GM19035 (cell line): ENCODE measurements around the gene CDC42BPB.
"Not testable (repeated sequence)": the region's sequence is repeated elsewhere in the genome, so short reads cannot be mapped to it uniquely, and the experiment has no call there.

Experiments used
- ATAC-seq: cut with Tn5 transposase; IDR thresholded peaks from one replicate; pipeline ENCODE4 v1.9.1; 2021; ENCODE audit not compliant: unreplicated experiment

The CDC42BPB gene

DNA sequence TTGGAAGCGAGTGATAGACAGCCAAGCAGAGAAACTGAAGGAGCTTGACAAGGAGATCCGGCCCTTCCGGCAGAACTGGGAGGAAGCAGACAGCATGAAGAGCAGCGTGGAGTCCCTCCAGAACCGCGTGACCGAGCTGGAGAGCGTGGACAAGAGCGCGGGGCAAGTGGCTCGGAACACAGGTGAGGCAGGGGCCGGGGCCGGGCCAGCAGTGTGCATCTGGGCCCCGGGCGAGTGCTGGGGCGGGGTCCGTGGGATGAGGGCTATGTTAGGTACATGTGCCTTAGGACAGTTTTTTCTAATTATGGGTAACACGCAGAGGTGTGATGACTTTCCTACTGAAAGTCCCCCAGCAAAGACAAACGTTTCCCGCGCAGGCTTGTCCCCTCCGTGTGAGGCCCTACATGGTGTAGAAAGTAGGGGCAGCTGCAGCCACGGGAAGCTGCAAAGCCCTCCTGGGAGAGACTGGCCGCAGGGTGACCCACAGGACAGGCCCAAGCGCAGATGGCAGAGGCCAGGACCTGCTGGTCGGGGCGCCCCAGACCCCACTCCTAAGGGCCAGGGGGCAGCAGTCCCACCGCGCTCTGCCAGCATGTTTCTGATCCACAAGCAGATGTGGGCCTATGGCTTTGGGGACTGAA, 154.0 kb downstream of the CDC42BPB start:
- no peak for ATAC-seq

- ATAC-seq: no peak
These were observed 154.7 kb downstream of the CDC42BPB start for GRCh38 chr14:102902523-102903247.

- peak; percentile 11 for ATAC-seq
These were observed 155.3 kb downstream of the CDC42BPB start for GRCh38 chr14:102902086-102902485.

- peak; percentile 73 for ATAC-seq
These were observed 155.7 kb downstream of the CDC42BPB start for GRCh38 chr14:102901633-102902032.

DNA sequence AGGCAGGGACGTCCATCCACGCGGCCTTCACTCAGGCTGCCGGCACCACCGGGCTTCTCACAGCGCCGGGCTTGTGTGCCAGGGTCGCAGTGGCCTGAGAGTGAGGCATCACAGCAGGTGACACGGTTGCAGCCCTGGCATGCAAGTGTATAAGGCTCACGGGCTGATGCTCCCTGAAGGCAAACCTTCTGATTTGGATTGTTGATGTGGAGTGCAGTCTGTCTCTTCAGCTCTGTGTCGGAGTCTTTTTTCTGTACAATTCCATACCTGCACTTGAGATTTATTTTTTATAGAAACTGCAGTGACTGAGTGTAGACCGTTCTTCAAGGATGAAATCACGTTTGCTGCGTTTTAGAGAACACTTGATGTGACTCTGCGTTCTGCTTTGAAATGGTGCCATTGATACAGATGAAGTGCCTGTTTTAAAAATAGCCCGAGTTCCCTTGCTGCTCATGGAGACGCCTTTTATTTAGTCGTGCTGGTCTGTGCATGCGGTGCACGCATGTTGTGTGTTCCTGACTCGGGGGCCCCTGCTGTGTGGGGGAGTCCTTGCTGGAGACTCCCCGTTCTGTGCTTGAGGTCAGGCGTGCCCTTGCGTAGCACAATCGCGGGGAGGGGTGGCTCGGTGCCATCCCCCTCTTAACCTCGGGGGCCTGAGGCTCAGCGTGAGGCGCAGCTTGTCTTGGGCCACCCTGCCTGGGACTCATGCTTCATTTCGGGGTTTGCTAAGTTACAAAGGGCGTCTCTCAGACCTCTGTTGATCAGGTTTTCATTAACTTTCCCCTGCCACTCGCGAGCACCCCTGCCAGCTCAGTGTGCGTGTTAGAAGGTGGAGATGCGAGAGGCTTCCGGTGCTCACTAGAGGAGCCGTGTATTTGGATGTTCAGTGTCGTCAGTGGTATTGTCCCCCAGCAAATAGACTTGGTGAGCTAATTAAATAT, 156.4 kb downstream of the CDC42BPB start:
- ATAC-seq: peak; percentile 54

GRCh38 chr14:102899516-102899900, 157.8 kb downstream of the CDC42BPB start:
- ATAC-seq: no peak

- no peak for ATAC-seq
These were observed 158.4 kb downstream of the CDC42BPB start for GRCh38 chr14:102898776-102899515.

GRCh38 chr14:102898298-102898697, 159.1 kb downstream of the CDC42BPB start:
- no peak for ATAC-seq

DNA sequence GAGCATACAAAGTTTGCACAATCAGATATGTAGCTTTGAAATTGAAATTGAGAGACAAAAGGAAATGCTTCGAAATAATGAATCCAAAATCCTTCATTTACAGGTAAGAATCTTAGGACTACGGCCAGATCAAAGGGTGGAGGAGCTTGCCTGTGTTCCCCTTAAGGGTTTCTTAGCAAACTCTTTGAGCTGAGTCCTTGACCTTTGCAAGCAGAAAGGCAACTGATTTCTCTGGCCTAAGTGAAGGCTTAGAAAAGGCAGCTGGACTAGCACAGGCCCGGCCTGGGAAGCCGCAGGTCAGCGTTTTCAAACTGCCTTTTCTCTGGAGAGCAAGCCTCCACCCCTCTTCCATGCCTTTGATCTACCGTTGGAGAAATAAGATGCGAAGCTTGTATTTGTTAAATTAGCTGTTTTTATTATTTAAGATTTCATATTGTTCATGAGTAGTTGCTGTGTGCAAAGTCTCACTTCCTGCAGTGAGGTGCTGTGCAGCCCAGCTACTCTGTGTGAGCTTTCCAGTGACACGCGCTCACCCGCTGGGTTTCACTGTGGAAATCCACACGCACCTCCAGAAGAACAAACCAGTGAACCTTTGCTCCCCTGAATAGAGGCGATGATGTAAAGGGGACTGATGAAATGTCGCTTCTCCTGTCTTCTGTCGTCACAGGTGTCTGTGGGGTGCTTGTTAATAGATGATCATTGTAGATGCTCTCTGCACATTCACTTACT, 159.9 kb downstream of the CDC42BPB start:
- ATAC-seq: no peak

DNA sequence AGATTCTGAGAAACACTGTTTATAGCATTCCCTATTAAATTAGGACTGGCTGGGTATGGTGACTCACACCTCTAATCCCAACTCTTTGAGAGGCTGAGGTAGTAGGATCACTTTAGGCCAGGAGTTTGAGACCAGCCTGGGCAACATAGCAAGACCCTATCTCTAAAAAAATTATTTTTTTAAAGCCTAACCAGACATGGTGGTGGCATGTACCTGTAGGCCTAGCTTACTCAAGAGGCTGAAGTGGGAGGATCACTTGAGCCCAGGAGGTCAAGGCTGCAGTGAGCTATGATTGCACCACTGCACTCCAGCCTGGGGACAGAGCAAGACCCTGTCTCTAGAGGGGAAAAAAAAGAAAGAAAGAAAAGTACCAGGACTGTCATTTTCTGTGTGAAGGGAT, 160.6 kb downstream of the CDC42BPB start:
- not testable (repeated sequence) for ATAC-seq

DNA sequence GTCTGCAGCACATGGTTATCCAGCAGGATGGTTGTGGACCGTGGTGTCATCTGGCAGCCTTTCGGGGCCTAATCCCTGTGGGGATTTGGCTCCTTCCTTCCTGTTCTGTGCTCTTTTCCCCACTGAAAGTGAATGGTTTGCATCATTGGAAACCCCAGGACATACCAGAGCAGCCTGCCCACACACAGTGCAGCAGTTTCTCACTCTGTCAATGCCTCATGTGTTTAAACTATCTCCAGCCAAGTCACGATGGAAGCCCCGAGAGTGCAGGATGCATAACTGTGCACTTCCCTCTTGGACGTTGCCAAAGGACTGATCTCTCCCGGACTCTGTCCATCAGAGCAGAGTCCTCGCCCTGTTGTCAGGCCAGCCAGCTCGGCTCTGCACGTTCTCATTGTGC, 163.9 kb downstream of the CDC42BPB start:
- ATAC-seq: no peak

GRCh38 chr14:102892651-102893050, 164.7 kb downstream of the CDC42BPB start:
- ATAC-seq: no peak

DNA sequence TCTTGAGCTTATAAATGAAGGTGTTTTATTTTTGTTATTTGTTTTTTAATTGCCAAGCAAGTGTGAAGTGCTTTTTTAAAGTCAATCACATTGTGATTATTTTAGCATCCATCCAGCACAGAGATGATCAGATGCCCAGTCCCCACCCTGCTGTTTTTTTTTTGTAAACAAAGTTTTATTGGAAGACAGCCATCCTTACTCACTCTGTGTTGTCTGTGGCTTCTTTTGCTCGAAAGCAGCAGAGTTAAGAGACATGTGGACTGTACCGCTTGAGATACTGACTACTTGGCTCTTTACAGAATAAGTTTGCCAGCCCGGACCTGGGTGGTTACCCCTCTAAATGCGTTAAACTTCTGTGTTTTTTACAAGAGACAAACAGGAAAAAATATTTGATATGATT, 165.8 kb downstream of the CDC42BPB start:
- no peak for ATAC-seq

GRCh38 chr14:102891111-102891510, 166.2 kb downstream of the CDC42BPB start:
- ATAC-seq: no peak

- no peak for ATAC-seq
These were observed 167.7 kb downstream of the CDC42BPB start for GRCh38 chr14:102889615-102890014.

DNA sequence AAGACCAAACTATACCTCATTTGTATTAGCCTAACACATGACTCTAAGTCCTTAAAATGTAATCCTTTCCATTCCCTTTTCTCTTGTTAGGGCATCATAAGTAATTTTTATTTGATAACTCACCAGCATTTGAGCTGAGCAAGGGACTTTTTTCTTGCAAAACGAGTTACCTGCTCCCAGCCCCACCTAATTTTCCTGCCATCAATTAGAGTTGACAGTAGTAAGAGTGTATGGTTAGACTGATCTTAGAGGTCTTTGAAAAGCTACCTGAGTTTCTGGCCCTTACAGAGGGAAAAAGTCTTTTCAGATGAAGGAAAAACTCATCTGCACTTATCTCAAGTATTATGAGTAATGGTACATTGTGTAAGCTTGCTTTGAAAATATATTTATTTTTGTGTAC, 168.6 kb downstream of the CDC42BPB start:
- ATAC-seq: no peak

DNA sequence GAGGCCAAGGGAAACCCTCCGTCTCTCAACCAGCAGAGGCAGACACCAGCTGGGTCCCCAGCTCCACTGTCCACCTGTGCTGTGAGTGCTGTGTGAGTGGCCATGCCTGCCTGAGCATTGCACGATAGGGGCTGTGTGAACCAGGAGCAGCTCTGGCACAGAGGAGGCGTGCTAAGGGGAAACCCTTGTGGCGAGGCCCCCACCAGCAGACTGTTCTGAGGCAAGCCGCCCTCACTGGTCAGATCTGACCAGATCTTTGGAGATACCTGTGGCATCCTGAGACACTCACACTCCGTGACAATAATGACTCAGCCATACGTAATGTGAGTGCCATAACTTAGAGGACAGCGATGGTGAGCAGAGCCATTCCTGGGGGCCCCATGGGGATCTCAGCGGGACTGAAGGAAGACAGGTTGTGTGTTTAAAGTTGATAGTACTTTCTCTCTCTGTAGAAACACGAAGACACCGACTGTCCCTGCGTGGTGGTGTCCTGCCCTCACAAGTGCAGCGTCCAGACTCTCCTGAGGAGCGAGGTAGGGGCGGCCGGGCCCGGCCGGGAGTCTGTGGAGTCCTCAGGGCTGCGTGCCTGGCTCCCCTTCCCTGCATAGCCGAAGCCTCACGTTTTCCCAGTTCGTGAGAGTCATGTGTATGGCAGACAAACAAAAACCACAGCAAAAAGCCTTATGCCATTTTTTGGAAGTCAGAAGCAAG, 171.5 kb downstream of the CDC42BPB start:
- no peak for ATAC-seq

DNA sequence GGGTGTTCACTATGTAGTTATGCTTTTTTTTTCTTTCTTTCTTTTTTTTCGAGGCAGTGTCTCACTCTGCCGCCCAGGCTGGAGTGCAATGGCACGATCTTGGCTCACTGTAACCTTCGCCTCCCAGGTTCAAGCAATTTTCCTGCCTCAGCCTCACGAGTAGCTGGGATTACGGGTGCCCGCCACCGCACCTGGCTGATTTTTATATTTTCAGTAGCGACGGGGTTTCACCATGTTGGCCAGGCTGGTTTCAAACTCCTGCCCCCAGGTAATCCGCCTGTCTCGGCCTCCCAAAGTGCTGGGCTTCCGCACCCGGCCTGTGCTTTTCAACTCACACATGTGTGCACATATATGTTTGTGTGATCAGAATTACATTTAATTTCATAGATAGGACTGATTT, 173.8 kb downstream of the CDC42BPB start:
- ATAC-seq: no peak

DNA sequence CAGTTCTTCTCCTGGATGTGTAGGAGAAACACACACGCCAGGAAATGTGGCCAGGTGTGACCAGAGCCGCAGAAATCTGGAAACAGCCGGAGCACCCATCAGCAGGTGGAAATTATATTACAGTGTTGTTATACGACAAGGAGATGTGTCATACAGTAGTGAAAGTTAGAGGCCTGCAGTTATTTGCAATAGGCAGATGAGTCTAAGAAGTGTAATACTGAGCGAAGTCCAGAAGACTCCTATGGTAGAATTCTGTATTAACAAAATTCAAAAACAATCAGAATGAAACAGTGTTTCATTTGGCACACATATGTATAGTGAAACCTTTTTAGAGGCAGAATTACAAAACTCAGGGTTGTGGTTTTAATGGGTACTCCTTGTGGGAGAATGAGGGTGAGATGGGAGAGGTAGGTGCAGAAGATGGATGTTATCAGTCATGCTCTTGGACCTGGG, 174.2 kb downstream of the CDC42BPB start:
- no peak for ATAC-seq
